Activated naive CD8-positive, alpha-beta T cell treated with anti-CD3 and anti-CD28 coated beads, Interleukin-2, amount 50 U/mL, for 24 hours (primary cell): Measurements from ENCODE around the gene PTPN14.

Experiments
- ATAC-seq: fragments of 150-1000 bp; cut with Tn5 transposase; one replicate; pipeline ENCODE4 v1.10.0; 2021
- DNase-seq: peaks from one replicate; pipeline ENCODE4 v3.0.0; 2021
- H3K27ac Mint-ChIP-seq: one replicate; pipeline ENCODE4 v1.8.0; 2021; ENCODE audit warnings: mild to moderate bottlenecking, mixed read lengths
- H3K27me3 Mint-ChIP-seq: one replicate; pipeline ENCODE4 v1.8.0; 2021; ENCODE audit warnings: mixed read lengths
- H3K36me3 Mint-ChIP-seq: one replicate; pipeline ENCODE4 v1.8.0; 2021; ENCODE audit warnings: low read depth, mixed read lengths
- H3K4me1 Mint-ChIP-seq: one replicate; pipeline ENCODE4 v1.8.0; 2021; ENCODE audit warnings: mixed read lengths
- H3K4me3 Mint-ChIP-seq: one replicate; pipeline ENCODE4 v1.8.0; 2021; ENCODE audit warnings: mild to moderate bottlenecking, moderate library complexity, mixed read lengths
- H3K9me3 Mint-ChIP-seq: one replicate; pipeline ENCODE4 v1.8.0; 2021; ENCODE audit warnings: mixed read lengths

The PTPN14 gene

DNA sequence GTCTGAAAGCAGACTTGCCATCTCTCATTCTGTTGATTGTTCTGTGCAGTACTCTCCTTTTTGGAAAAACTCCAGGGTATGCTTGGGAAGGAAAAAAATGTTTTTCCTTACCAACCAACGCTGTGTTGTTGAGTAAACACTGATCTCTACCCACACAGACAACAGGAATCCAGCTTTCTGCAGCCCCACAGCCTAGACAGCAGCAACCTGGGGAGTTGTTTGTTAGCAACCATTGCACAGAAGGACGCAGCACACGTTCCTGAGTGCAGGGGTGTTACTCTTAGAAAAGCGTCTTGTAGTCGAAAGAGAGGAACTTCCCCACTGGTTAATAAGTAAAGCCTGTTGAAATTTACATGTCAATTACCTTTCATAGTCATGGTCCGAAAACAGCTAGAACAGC is 213.9 kb downstream of the PTPN14 start:
- ATAC-seq, result no peak
- Mint-ChIP-seq H3K27ac (no peak overlapping the region), H3K4me1 (no peaks in the 10 kb centered on the region), H3K36me3 (peaks cover 16% of the 10 kb centered on the region), H3K4me3 (no peak overlapping the region), H3K27me3 (no peaks in the 10 kb centered on the region), H3K9me3 (no peaks in the 10 kb centered on the region)
- DNase-seq, result no peak

DNA sequence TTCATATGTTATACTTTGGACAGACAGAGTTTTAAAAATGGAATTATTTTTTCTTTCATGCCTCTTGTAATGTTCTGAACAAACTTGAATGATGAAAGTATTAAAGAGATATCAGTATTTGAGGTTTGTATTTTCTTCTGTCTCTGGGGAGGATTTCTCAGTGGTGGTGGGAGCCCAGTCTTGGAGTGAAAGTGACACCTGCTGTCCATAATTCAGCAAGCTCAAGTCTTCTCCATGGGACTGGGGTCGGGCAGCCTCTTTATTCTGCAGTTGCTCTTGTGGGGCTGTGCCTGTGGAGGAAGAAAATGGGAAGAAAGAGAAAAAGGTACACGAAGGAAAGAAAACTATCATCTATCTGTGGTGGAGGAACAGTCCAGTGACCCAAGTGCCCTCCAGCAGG is 214.4 kb downstream of the PTPN14 start:
- H3K9me3 Mint-ChIP-seq, result no peaks in the 10 kb centered on the region
- no peak for ATAC-seq
- H3K4me1 Mint-ChIP-seq, result no peaks in the 10 kb centered on the region
- H3K27ac Mint-ChIP-seq, result no peak overlapping the region
- H3K4me3 Mint-ChIP-seq, result no peak overlapping the region
- no peak for DNase-seq
- H3K27me3 Mint-ChIP-seq, result no peaks in the 10 kb centered on the region
- peaks cover 14% of the 10 kb centered on the region for H3K36me3 Mint-ChIP-seq

DNA sequence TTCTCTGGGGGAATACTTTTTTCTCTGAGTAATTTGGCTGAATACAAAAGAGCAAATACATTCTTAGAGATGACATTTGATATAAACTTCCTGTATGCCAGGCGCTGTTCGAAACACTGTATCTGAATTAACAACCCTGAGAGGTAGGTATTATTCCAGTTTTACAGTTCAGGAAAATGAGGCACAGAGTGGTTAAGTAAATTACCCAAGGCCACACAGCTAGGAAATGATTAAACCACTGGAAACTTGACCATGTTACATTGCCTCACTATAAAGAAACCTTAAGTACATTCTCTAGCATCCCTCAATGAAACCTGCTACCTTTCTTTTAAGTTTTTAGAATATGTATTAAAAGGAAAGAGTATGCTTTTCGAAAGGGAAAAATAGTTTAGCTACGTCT is 215.8 kb downstream of the PTPN14 start:
- no peaks in the 10 kb centered on the region for H3K9me3 Mint-ChIP-seq
- H3K27ac Mint-ChIP-seq, result no peak overlapping the region
- H3K4me1 Mint-ChIP-seq, result no peaks in the 10 kb centered on the region
- ATAC-seq, result no peak
- no peak for DNase-seq
- H3K27me3 Mint-ChIP-seq, result no peaks in the 10 kb centered on the region
- H3K36me3 Mint-ChIP-seq, result peaks cover 17% of the 10 kb centered on the region
- H3K4me3 Mint-ChIP-seq, result no peak overlapping the region

DNA sequence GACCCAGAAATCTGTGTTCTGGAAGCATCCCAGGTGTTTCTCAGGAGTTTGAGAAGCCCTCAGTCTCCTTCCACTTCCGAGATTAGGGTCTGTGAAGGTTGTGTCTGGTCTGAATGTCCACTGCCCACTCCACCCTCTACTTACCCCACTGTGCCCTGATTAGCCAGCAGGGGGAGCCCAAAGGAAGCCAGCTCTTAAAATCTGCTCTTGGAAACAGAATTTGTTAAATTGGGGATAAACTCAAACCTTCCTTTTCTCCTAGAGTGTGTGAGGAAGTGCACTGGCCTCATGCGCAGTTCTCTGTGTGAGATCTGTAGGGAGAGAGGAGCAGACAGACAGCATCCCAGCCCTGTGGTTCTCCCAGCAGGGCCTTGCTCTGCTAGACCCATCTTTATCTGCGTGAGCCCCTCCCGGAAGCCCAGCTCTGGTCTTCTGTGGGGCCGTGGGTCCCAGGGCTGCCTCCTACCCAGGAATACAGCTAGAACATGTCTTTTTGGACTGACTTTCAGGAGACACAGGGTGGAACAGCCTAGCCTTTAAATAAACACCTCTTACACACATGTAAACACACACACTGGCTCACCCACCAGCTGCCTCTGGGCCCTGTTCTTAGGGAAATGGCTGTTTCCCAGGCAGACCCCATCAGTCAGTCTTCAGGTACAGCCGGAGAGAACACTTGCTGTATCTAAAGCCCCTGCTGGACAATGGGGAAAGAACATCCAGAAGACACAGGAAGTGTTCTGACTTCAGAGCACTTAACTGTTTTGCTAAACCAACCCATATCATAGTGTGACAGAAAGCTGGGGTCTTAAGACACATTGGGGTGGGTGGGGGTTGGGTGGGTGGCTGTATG is 218.2 kb downstream of the PTPN14 start:
- DNase-seq (peak; percentile 50), ATAC-seq (no peak)
- no peaks in the 10 kb centered on the region for H3K4me1 Mint-ChIP-seq
- no peaks in the 10 kb centered on the region for H3K9me3 Mint-ChIP-seq
- no peak overlapping the region for H3K4me3 Mint-ChIP-seq
- H3K36me3 Mint-ChIP-seq, result peaks cover 15% of the 10 kb centered on the region
- no peak overlapping the region for H3K27ac Mint-ChIP-seq
- H3K27me3 Mint-ChIP-seq, result no peaks in the 10 kb centered on the region

DNA sequence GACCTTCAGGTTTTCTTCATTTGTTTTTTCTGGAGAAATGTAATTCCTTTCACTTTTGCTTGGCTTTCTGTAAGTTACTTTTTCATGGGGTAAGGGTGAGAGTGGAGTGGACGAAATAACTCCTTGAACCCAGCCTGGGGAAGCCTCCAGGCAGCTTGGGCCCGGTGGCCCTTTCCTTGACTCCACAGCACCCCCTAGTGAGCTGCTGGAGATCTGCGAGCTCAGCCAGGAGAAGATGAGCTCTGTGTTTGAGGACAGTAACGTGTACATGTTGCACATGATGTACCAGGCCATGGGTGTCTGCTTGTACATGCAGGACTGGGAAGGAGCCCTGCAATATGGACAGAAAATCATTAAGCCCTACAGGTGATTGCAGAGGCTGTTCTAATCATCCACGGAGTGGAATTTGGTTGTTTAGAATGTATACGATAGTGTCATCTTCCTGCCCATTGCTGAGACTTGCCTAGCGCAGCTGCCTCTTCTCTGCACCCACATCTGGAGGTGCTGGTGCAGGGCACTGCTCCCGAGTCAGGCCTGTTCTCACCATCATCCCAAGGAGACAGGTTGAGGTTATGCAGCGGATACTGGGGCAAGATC is 219.5 kb downstream of the PTPN14 start:
- no peaks in the 10 kb centered on the region for H3K27me3 Mint-ChIP-seq
- DNase-seq (peak; percentile 68), ATAC-seq (peak; percentile 29)
- no peak overlapping the region for H3K4me3 Mint-ChIP-seq
- H3K36me3 Mint-ChIP-seq, result peaks cover 12% of the 10 kb centered on the region
- H3K9me3 Mint-ChIP-seq, result no peaks in the 10 kb centered on the region
- no peaks in the 10 kb centered on the region for H3K4me1 Mint-ChIP-seq
- H3K27ac Mint-ChIP-seq, result no peak overlapping the region

DNA sequence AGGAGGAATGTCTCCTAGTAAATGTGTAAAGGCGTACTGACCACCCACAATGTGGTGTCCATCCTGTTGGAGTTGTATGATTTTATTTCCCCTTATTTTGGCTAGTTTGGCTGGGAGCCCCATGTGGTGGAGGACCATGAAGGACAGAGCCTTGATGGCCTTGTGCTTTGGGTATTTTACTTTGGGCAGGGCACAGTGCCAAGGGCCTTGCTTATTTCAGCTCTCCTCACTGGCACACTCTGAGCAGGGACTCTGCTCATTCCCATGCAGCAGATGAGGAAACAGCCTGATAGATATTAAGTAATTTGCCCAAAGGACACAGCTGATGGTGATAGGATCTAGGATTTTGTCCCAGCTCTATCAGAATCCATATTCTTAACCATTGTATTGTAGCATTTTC is 220.2 kb downstream of the PTPN14 start:
- Mint-ChIP-seq H3K27me3 (no peaks in the 10 kb centered on the region), H3K4me1 (no peaks in the 10 kb centered on the region), H3K9me3 (no peaks in the 10 kb centered on the region), H3K27ac (no peak overlapping the region), H3K36me3 (peaks cover 10% of the 10 kb centered on the region), H3K4me3 (no peak overlapping the region)
- no peak for ATAC-seq
- DNase-seq, result no peak

DNA sequence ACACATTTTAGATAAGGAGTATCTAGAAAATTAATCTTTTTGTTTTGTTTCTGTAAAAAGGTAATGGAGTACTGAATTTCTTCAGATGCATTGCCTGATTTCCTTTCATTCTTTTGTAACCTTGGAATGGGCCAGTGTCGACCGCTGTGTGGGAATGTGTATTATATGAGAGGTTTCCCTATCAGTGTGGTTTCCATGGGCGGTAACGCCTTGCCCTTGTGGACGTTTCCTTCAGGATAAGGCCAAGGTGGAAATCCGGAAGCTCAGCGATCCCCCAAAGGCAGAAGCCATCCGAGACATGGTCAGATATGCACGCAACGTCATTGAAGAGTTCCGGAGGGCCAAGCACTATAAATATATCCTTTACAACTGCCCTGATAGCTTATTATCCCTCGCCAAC is 220.7 kb downstream of the PTPN14 start:
- Mint-ChIP-seq H3K4me1 (no peaks in the 10 kb centered on the region), H3K36me3 (peaks cover 10% of the 10 kb centered on the region), H3K27ac (no peak overlapping the region), H3K4me3 (no peak overlapping the region), H3K9me3 (no peaks in the 10 kb centered on the region), H3K27me3 (no peaks in the 10 kb centered on the region)
- DNase-seq (no peak), ATAC-seq (no peak)

DNA sequence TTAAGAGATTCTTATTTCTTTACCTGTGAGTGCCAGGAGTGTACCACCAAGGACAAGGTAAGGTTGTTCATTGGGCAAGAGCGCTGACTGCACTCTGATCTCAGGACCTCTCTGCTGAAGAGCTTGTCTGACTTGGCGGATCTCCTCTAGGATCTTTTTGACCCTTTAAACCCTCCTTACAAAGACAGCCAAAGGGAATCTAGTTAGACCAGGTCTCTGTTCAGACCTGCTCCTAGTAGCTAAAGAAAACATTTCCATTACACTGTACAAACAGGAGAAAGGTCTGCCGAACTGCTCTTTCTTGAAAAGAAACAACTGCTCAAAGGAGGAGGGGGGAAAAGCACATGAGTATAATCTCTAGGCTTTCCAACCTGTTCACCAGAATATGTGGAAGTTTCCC is 221.2 kb downstream of the PTPN14 start:
- H3K36me3 Mint-ChIP-seq, result peaks cover 8% of the 10 kb centered on the region
- H3K27ac Mint-ChIP-seq, result no peak overlapping the region
- no peak overlapping the region for H3K4me3 Mint-ChIP-seq
- no peak for ATAC-seq
- H3K27me3 Mint-ChIP-seq, result no peaks in the 10 kb centered on the region
- DNase-seq, result no peak
- no peaks in the 10 kb centered on the region for H3K9me3 Mint-ChIP-seq
- H3K4me1 Mint-ChIP-seq, result no peaks in the 10 kb centered on the region

DNA sequence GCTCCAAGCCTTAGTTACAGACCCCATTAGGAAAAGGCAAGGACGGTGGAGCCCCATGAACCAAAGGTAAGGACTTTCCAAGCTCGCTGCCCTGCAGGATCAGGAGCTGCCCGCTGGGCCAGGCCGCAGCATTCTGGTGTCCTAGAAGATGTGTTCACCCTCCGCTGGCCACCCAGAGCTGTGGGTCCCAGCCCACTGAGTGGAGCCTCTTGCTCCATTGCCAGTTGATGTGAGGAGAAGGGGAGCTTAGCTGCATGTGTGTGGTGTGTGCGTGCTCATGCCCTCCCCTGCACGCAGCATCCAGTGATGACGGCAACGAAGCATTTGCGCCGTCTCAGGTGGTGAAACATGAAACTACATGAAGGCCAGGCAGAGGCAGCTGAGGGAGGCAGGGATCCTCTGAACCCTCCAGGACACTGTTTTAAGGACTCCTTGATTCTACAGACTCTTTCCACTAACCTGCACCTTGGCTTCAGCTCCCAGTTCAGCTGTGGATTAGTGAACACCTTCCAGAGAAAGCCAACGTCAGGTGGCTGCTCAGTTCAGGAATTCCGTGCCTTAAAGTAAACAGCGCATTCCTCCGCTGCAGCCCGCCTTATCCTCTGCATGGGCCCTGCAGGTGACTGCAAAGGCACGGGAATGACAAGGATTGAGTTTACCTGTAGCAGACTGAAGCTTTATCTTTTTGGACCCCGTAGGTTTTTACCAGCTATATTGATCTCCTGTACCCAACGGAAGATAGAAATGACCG is 221.8 kb downstream of the PTPN14 start:
- no peak overlapping the region for H3K4me3 Mint-ChIP-seq
- no peaks in the 10 kb centered on the region for H3K9me3 Mint-ChIP-seq
- no peak overlapping the region for H3K27ac Mint-ChIP-seq
- no peaks in the 10 kb centered on the region for H3K4me1 Mint-ChIP-seq
- no peaks in the 10 kb centered on the region for H3K27me3 Mint-ChIP-seq
- DNase-seq (no peak), ATAC-seq (no peak)
- peaks cover 5% of the 10 kb centered on the region for H3K36me3 Mint-ChIP-seq

DNA sequence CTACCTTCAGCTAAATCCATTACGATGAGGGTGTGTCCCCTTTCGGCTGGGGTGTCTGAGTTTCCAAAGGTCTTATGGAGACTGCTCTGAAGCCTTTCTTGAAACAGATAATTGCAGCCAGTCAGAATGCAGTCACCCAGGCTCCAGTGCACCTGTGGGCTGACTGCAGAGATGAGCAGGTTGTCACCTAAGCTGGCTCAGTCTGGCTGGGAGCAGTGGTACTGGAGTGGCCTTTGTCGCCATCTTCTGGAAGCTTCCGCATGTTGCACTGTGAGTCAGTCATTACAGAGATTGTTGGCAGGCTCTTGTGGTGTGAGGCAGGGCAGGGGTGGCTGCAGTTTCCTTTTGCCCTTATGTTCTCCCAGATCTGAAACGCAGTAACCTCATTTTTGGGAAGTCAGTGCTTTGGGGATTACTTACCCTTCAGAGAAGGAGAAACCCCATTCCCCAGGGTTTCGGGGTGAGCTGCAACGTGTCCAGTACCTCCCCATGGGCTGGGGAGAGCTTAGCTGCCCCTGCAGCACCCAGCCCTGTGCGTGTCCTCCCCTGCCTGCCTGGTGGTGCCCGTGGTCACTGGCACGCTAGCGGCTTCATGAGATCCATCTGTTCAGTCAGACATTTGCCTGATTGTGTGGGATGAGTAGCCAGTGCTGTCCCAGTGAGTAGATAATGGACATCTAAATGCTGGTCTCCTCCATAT is 222.5 kb downstream of the PTPN14 start:
- ATAC-seq (peak; percentile 88), DNase-seq (peak; percentile 71)
- Mint-ChIP-seq H3K4me3 (no peak overlapping the region), H3K36me3 (peaks cover 5% of the 10 kb centered on the region), H3K4me1 (no peaks in the 10 kb centered on the region), H3K9me3 (no peaks in the 10 kb centered on the region), H3K27me3 (no peaks in the 10 kb centered on the region), H3K27ac (no peak overlapping the region)

DNA sequence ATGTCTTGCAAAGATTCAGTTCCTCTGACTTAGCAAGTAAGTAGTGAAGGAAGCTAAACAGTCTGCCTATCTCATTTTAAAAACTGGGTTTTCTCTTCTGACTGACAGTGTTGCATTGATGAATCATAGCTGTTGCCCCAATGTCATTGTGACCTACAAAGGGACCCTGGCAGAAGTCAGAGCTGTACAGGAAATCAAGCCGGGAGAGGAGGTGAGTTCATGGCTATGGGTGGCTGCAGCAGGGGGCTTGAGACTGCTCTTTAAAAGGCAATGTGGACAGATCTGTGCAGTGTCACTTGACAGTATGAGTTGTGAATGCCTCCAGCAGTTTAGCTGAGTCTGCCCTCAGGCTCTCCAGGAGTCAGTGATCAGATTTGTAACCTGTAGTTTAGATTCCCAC is 223.9 kb downstream of the PTPN14 start:
- ATAC-seq (no peak), DNase-seq (no peak)
- Mint-ChIP-seq H3K4me1 (no peaks in the 10 kb centered on the region), H3K27ac (no peak overlapping the region), H3K9me3 (no peaks in the 10 kb centered on the region), H3K27me3 (no peaks in the 10 kb centered on the region), H3K4me3 (no peak overlapping the region), H3K36me3 (peaks cover 5% of the 10 kb centered on the region)

DNA sequence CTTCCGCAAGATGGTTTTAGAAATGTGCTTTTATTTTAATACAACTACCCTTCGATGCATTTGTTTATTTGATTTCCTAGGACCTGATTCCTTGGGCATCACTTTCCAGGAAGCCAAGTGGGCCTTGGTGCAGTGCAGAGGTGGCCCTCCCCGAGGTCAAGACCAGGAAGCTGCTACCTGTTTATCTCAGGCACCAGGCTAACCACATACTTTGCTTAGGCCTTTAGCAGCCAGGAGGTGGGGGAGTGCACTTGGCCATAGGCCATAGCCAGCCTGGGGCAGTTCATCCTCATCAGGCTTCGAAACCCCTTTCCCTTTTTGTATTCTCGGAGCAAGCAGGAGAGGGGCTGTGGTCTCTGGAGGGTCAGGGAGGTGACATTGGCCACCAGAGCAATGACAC is 225.0 kb downstream of the PTPN14 start:
- Mint-ChIP-seq H3K4me1 (no peaks in the 10 kb centered on the region), H3K27me3 (no peaks in the 10 kb centered on the region), H3K9me3 (no peaks in the 10 kb centered on the region), H3K36me3 (peaks cover 2% of the 10 kb centered on the region), H3K4me3 (no peak overlapping the region), H3K27ac (no peak overlapping the region)
- DNase-seq (no peak), ATAC-seq (no peak)

DNA sequence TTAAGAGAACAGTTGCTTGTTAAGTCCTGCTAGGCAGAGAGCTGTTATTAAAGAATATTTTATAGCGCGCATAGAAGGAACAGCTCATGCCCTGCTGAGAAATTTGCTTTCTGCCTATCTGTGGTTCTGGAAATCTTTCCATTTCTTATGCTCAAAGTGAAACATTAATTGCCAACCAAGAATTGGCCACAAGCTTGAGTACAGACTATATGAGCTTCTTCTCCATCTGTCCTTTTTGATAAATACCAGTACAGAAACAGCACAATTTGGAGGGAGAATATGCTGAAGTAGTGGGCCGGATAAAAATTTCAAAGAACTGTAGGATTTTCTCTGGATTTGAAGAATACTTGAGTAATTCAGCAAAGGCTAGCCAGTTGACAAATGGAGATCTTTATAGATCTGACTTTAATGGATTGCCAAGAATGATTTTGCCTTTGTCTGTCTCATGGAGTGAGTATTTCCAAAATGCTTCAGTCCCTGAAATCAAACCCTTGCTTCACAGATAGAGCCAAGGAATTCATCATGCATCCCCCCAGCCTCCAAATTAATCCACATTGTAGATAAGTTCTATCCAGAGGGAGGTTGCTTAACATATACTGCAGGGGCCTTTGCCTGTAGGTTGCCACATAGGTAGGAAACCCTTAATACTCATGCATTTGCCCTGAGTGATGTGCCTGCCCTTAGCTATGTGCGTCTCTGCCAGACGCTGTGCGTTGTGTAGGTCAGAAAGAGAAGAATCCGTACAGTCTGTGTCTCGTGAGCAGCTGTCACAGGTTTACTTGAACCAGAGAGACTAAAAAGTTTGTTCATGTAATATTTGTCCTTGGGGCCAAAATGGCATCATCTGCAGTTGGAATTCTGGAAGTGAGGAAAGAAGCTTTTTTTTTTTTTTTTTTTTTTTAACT is 226.3 kb downstream of the PTPN14 start:
- no peak overlapping the region for H3K27ac Mint-ChIP-seq

More for the DNA sequence above, 226.3 kb downstream of the PTPN14 start:
- Mint-ChIP-seq H3K36me3 (peaks cover 2% of the 10 kb centered on the region), H3K4me3 (no peak overlapping the region), H3K27me3 (no peaks in the 10 kb centered on the region), H3K4me1 (no peaks in the 10 kb centered on the region), H3K9me3 (no peaks in the 10 kb centered on the region)
- no peak for DNase-seq
- ATAC-seq, result no peak
